A172 (cell line): ENCODE data around the gene GZMA. TPM values are rescaled to one million over a fixed set of nuclear protein-coding genes. Genes with fewer than 3 reads are reported as not detected.

Experiments used
- DNase-seq: peaks from one replicate; pipeline ENCODE4 v3.0.0-alpha.2; 2015; ENCODE audit warnings: low spot score
- total RNA-seq: library from RNA; depleted of rRNA; stranded (reverse); fragments of >200 nt; shearing (Covaris generic); gene quantifications from 2 replicates; pipeline ENCODE4 v1.2.3, GENCODE V29; 2014; rRNA removed

GZMA gene
- total RNA-seq, 1 experiment from 2014 or later: not detected

DNA sequence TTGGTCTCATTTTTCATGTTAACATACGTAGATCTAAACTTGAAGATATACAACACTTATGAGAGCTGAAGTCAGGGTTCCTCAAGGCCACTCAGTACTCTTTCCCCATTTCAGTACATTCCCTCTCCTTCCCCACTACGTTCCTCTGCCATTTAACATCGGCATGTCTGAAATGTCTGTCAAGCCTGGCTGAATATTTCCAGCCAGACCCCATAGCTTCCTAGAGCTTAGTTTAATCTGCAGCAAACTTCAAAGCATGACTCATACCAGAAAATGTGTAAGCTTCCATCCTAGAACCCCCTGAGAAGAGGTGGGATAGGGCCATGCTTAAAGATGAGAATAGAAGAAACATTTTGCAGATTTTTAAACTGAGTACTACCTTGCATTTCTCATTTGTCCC lies 6.2 kb downstream of the GZMA start:
- DNase-seq: no peak

DNA sequence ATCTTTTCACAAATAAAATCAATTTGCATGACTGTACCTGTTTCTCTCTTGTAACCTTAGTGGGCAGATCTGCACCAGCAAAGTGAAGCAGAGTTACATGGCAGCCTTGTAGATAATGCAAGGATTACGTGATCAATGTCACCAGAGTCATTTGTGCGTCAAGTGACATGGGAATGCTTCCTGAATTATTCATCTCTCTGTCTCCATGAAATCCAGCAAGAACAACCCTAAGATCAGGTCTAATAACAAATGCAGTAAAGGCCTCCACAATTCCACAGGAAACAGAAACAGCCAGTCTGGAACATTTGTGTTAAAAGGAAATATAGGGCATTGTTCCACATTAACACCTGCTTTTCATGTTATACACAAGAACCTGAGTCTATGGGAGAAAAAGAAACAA lies 7.8 kb downstream of the GZMA start:
- no peak for DNase-seq

DNA sequence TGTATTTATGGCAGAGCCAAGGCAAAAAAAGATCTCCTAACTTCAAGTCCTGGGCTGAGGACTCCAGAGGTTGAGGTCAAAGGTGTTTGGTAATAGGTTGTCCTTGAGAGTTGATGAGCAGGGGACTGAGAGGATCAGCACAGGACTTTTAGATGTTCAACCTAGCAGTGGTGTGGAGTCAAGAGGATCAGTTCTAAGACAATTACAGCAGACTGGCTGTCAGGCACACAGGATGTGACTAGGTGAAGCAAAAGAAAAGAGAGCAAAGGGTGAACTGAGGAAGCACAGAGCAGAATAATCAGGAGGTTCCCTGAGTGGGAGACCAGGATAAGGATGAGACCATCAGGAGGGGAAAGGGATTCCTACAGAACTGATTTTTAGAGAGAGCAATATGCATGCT lies 10.9 kb downstream of the GZMA start:
- no peak for DNase-seq

DNA sequence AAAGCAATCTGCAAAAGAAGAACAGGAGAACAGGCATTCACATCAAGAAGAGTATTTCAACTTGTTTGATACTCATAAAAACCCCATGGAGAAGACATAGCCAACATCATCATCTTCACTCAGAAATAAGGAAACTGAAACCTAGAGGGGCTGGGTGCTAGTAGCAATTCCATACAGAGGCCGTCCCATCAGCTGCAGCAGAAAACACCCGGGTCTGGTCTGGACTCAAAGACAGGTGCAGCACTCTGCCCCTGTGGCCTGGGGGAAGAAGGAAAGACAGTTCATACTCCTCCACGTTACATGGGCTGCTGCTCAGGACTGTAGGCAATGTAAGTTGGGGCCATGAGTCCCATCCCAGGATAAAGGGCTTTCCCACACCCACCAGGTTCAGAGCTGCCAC lies 11.6 kb downstream of the GZMA start:
- DNase-seq: no peak

DNA sequence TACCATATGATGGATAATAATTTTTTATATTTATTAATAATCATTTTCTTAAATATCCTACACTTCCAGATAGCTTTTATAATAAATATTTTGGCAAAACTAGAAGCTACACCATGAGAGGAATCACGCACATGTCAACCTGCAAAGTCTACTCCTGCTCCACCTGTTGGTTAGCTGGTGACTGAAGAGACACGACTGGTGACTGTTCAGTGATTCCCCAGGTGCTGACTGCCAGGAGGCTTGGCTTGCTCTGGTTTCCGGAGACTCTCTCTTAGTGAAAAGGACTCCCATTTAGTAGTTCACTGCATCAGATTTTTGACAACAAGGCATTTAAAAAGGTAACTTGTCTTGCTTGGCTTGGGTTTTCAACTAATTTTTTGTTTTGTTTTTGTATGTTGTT lies 20.9 kb downstream of the GZMA start:
- no peak for DNase-seq

DNA sequence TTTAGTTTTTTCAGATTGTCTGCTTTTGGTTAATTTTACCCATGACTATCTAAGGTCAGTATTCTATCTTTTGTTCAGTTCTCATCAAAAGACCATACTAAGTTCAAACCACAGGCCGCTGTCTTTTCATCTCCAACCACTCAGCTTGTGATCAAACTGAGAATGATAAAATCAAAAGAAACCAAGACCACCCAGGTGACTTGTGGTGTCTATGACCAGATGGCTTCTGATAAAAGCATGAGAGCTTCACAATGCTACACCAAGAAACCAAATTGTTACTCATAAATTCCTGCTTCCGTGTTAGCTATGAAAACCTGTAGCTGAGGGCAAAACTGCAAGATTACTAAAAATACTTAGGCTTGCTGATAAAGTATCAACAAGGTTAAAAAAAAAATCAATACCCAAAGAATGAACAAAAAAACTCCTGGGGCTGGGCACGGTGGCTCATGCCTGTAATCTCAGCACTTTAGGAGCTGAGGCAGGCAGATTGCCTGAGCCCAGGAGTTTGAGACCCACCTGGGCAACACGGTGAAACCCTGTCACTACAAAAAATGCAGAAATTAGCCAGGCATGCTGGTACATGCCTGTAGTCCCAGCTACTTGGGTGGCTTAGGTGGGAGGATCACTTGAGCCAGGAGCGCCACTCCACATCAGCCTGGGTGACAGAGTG lies 31.7 kb downstream of the GZMA start:
- DNase-seq: no peak

DNA sequence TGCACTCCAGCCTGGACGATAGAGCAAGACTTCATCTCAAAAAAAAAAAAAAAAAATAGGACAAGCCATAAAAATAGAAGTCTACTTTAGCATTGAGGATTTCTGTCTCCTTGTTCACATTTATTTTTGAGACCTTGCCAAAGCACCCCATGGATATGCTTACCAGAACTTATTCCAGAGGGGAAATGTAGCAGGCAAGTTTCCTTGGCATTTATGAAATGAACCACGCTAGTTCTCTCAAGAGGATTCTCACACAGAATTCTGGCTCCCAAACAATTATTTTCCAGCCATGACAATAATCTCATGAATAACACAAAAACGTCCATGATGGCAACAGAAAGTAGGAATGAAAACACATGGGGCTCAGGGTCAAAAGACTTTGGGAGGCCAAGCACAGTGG lies 34.1 kb downstream of the GZMA start:
- DNase-seq: no peak

DNA sequence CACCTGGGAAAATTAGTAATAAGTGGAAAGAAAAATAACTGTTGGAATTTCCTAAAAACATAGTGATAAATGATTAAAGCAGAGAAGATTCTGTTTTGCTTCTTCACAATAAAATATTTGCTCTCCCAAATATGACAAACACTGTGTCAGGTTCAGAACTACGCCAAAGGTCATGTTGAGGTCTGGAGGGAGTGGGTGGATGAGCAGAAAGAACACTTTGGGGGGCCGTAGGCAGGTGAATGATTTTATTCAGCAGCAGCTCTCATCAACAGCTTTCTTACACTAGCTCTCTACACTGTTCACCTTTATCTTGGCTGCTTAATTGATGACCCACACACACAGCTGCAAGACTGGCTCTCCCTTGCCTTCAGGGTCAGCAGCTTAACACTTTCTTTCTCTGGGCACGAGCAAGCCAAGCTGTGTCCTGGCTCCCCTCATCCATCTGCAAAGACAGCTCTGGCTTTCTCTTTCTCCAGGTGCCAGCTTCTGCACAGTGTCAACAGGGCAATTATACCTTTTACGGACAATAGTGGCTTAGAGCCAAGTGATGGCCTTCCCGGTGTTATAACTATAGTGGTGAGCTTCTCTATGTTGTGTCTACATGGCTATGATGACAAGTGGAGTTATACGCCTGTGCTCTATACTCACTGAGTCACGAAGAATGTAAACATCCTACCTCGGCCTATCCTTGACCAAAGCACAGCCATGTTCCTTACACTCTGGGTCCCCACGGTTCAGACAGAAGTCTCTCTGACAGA lies 38.6 kb downstream of the GZMA start:
- DNase-seq: no peak

DNA sequence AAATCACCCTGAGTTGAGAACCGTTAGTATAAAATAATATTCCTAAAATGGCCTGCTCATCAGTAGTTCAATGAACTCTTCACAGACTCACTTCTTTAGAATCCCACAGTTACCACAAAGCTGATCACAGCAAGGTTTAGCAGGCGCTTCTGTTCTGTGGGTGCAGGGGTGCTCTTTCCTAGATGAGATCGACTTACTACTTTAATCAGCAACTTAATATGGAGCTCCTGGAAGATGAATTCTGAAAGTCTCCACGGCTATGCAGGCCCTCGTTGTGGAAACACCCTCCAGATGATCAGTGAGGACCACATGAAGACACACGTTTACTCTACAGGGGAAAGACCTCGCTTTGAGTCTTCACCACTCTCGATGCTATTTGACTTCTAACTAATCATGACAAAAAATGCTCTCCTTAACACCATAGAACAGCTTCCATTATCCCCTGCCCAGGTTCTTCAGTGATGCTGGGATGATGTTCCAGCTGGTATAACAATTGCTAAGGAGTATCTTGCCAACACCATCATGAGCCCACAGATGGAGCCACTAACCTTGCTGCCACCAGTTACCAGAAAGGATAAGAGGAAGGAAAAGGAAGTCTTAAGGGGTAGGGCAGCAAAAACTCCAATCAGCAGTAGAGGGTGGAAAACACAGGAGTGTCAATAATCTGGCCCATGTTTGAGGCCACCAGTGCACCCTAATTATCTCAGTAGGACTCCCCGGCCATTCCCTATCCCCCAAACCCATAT lies 39.7 kb downstream of the GZMA start:
- no peak for DNase-seq

DNA sequence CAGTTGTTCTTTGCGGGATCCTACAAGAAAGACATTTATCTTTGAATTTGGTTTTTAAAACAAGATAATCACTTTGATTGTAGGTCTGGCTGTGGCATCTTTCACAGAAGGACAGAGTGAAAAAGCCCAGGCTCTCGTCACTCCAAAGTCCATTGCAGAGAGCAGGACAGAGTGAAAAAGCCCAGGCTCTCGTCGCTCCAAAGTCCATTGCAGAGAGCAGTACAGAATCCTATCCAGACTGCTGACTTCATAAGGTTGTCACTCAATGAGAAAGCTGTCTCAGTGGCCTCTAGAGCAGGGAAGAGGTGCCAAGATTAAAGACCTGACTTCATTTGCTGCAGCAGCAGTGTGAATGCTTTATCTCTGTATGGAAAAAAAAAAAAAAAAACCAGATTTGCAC lies 41.2 kb downstream of the GZMA start:
- DNase-seq: no peak

DNA sequence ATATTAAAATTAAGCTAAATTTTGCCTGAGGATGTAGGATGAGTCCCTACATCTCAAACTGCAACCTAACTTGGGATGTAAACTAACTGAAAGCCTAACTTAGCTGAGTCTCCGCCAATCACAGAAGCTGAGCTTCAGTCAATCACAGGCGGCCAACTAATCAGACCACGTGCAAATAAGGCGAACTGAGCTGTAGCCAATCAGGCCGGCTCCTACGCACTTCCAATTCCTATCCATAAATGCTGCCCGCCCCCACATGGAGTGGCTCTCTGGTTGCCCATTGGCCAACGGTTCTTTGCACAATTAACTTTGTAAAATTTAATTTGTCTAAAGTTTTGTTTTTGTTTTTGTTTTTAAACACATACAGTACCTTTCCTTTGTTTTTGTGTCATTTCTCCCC lies 43.6 kb downstream of the GZMA start:
- peak; percentile 10 for DNase-seq

DNA sequence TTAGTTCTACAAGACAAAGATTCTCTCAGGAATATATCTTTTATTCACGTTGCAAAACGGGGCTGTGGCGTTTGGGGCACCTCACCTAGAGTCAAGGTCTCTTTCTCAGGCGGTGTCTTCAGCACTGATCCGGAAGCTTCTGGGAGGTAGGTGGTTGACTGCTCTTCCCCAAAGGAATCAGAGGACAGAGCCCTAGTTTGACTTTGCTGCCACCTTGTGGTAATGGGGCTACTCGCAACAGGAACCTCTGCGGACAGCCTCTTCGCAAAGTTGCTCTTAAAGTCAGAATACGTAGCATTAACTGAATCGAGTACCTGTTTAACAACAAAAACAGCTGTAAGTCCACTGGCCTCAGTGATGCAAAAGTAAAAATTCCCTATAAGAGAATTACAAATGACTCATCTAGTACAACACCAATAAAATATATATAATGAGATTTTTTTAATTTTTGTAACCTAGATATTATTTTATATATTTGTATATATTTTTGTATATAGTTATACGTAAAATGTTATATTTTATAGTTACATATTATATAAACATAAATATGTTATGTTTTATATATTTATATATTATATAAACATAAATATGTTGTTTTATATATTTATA lies 44.2 kb downstream of the GZMA start:
- DNase-seq: peak; percentile 88

DNA sequence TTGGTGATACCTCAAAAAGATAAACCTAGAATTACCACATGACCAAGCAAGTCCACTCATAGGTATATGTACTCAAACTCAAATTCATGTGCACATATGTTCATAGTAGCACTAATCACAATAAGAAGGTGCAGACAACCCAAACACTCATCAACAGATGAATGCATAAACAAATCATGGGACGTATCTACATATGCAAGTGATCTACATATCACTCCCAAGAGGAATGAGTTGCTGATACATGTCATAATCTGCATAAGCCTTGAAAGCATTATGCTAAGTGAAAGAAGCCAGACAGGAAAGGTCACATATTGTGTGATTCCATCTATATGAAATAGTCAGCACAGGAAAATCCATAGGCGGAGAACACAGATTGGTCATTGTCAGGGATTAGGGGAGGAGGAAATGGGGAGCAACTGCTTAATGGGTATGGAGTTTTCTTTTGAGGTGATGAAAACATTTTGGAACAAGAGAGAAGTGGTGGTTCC lies 46.9 kb downstream of the GZMA start:
- no peak for DNase-seq

DNA sequence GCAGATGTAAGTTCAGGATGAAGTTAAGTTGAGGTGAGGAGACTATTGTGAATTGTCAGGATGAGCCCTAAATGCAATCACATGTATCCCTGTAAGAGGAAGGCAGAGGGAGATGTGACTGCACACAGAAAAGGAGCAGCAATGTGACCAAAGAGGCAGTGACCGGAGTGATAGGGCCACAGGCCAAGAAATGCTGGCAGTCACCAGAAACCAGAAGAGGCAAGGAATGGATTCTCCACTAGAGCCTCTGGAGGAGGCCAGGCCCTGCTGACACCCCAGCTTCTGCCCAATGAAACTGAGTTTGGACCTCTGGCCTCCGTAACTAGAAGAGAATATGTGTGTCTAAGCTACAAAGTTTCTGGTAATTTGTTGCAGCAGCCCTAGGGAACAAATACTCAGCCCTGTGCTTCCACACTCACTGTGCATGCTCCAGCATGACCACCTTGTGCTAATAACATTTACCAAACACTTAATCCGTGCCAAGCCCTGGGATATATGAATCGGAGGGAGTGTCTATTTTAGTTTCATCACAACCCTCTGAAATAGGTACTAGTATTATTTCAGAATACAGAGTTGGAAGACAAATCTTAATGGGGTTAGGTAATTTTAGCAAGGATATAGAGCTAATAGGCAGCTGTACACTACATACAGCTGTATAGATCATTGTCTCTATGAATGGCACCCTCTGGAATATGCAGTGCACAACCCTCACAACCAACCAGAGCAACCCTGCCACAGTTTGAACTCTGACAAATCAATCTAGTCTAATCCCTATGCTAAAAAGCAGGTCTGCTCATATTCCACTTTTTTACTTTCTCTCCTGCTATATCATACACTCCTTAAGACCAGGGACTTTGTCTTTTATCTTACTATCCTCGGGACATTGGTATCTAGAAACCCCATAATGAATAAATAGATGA lies 49.7 kb downstream of the GZMA start:
- peak; percentile 22 for DNase-seq

DNA sequence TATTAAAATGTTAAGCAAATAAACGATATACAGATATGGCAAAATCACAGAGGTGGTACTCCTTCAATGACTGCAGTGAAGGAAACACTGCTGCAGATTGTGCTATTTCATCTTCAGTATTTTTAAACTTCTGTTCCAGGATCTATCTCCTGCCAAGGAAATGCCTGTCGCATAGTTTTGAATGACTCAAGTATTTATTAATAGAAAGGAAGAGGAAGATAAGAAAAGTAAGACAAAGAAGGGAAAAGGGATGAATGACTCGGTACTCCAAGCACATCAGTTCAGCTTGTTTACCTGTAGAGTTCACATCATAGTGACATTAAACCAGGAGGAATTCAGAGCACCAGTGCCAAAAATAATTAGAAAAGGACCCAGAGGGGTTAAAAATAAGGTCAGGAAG lies 52.4 kb downstream of the GZMA start:
- peak; percentile 83 for DNase-seq

Other genes with a start within 250 kb of the GZMA start
- gene ESM1, start 117.1 kb upstream of the GZMA start, total RNA-seq: 1.4 and 2.5 TPM in 2 replicates
- not detected in 2 replicates for gene GZMK, start 78.4 kb upstream of the GZMA start, total RNA-seq
- 112 and 132 TPM in 2 replicates for gene GPX8, start 57.5 kb downstream of the GZMA start, total RNA-seq
- 0.07 TPM in 1 of 2 replicates, not detected in the other for gene CDC20B, start 70.5 kb downstream of the GZMA start, total RNA-seq
- 0.48 and 1.3 TPM in 2 replicates for gene MCIDAS, start 124.7 kb downstream of the GZMA start, total RNA-seq
- 4.1 and 4.9 TPM in 2 replicates for gene CCNO, start 131.0 kb downstream of the GZMA start, total RNA-seq
- gene DHX29, start 205.0 kb downstream of the GZMA start, total RNA-seq: 47.8 and 61.9 TPM in 2 replicates
- gene MTREX, start 205.3 kb downstream of the GZMA start, total RNA-seq: 91.4 and 119 TPM in 2 replicates